Stimulated activated CD4-positive, alpha-beta T cell treated with anti-CD3 and anti-CD28 coated beads, Interleukin-15, amount 100 ng/mL, for 1 hour (primary cell): Measurements from ENCODE around the gene TRAF7.

ENCODE experiments used
- DNase-seq, 2 donors: peaks; one replicate each; pipeline ENCODE4 v3.0.0-alpha.2; 2020; ENCODE audit warnings: low read depth in 1 of 2, low spot score in 1 of 2

The TRAF7 gene

DNA sequence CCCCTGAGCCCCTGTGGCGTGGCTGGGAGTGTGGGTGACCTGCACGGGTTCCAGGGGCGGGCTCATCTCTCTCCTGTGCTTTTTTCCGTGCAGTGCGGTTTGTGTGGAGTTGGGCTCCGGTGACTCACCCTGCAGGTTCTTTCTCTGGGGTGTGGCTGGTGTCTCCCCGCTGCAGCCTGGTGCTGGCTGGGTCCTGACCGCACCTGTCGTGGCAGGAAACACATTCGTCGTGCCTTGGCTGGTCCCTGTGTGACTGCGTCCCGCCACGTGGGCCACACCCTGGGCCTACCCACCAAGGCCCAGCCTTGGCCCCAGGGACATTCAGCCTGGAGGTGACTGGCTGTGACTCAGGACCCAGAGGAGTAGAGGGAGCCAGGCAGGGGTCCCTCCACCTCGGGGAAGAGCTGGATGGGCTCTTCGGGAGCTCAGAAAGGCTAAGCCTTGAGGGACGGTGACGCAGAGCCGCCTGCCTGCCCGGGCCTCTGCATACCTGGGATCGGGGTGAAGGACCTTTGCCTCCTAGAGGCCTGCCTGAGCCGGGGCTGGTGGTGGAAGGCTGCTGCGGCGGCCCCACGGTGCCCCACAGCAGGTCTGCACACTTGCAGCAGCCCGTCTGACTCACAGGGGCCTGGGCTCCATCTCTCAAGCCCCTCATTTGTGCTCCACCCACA, 7.8 kb downstream of the TRAF7 start:
- no peak for DNase-seq

DNA sequence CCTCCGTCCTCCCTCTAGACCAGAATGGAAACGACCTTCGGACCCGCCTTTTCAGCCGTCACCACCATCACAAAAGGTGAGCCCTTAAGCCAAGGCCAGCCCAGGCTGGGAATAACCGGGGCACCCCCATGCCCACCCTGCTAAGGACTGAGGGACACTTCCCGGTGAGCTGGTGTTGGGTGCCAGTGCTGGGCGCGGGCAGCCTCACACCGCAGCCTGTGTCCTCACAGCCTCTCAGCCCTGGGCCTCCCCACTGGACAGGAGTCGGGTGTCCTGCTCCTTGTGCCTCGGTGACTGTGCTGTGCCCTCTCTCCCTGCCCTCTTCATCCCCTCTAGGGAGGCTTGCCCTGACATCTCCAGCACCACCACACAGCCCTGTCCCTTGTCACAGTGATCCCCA, 10.3 kb downstream of the TRAF7 start:
- DNase-seq, result no peak

GRCh38 chr16:2166263-2167067, 10.9 kb downstream of the TRAF7 start:
- DNase-seq, result no peak

GRCh38 chr16:2167068-2167638, 11.6 kb downstream of the TRAF7 start:
- DNase-seq, result no peak

GRCh38 chr16:2170080-2170479, 14.5 kb downstream of the TRAF7 start:
- no peak for DNase-seq

DNA sequence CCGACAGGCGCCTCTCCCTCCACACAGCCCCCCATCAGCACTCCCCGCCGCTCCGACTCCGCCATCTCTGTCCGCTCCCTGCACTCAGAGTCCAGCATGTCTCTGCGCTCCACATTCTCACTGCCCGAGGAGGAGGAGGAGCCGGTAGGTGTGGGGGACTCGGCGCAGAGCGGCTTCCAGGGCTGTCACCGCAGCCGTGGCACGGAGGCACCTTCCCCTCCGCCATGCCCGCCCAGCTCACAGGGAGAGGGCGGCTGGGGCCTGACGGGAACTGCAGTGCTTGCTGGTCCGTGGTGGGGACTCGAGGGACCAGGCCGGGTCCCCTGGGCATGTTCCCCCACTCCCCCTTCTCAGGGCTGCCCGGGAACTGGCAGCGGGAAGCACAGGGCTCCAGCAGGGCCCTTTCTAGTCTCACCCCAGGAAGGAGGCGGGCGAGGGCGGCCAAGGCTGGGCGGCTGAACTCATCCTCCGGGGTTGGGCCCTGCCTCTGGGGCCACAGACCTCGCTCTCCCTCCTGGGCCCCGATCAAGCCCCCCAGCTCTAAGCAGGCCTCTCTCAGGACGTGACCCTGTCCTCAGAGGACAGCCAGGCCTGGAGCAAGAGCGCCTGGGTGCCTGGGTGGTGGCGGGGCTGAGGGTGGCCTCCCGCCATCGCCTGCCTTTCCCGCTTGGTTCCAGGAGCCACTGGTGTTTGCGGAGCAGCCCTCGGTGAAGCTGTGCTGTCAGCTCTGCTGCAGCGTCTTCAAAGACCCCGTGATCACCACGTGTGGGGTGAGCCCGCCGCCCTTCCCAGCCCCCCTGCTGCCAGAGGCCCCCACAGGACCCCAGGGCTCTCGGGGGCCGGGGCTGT, 15.2 kb downstream of the TRAF7 start:
- no peak for DNase-seq

GRCh38 chr16:2171601-2172178, 16.1 kb downstream of the TRAF7 start:
- DNase-seq, result no peak

GRCh38 chr16:2172688-2173335, 17.2 kb downstream of the TRAF7 start:
- no peak for DNase-seq

DNA sequence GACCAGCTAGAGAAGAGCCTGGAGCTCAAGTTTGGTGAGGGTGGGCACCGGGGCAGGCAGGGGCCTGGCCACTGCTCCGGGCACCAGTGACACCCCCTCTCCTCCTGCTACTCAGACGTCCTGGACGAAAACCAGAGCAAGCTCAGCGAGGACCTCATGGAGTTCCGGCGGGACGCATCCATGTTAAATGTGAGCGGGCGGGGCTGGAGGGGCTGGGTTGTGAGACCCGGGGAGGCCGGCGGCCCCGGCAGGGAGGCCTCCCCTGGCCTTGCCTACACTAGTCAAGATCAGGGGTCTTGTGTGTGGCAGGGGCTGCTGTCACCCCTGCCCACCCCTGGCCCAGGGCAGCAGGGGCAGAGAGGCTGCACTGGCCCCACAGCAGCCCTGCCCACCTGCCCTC, 17.8 kb downstream of the TRAF7 start:
- DNase-seq, result no peak

- DNase-seq, result no peak
These were observed 18.3 kb downstream of the TRAF7 start for GRCh38 chr16:2173916-2174315.

DNA sequence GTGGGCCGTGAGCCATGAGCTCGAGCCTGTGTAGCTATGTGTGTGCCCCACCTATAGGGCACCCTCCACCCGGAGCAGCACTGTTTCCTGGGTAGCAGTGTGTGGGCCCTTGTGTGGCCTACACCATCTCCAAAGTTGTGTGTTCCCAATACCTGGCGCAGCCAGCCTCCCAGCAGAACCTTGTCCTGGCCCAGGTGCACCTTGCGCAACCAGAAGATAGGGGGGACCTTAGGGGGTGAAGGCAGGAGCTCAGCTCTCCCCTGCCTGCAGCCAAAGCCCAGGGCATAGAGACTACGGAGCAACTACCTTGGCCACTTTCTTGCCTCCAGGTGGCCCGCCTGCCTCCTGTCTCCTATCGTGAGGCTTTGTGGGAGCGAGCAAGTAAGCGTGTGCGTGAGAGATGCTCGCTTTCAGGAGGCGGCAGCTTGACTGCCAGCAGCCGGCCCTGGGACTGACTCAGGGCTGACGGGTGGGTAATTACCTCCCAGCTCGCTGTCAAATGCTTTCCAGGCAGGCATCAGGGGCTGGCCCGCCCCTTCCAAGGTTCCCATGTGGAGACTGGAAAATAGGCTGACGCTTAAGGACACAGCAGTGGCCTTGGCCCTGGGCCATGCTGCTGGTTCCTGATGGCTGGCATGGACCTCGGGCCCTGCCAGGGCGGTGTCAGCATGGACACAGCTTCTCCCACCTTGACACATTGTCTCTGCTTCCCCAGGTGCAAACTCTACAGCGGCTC, 19.0 kb downstream of the TRAF7 start:
- no peak for DNase-seq

DNA sequence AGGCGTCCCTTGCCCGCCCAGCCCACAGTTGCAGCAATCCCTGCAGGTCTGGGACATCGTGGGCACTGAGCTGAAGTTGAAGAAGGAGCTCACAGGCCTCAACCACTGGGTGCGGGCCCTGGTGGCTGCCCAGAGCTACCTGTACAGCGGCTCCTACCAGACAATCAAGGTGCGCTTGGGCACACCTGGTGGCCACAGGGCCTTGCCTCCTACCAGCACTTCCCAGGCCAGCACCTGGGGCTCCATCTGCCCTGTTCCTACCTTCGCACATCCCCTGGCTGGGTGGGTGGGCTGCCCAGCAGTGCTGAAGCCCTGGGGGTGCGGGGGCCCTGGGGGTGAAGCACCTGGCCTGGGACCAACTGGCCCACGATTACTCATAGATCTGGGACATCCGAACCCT, 19.9 kb downstream of the TRAF7 start:
- DNase-seq, result no peak

- DNase-seq, result no peak
These were observed 20.5 kb downstream of the TRAF7 start for GRCh38 chr16:2176047-2176446.

DNA sequence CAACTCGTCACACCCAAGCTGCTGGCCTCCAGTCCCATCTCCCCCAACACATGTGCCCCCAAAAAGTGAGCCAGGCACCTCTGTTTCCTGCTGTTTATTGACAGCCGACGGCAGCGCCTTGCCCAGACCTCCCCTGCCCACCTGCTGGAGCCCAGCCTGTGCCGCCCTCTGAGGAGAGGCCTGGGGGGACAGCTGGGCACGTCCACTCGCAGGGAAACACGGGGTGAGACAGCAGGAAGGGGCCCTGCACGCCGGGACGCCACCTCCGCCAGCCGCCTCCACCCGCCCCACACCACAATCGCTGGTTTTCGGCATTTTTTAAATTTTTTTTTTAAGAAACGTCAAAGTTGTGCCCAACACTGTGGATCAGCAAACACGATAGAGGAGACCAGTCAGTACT, 21.5 kb downstream of the TRAF7 start:
- no peak for DNase-seq

- no peak for DNase-seq
These were observed 22.0 kb downstream of the TRAF7 start for GRCh38 chr16:2177561-2177960.

DNA sequence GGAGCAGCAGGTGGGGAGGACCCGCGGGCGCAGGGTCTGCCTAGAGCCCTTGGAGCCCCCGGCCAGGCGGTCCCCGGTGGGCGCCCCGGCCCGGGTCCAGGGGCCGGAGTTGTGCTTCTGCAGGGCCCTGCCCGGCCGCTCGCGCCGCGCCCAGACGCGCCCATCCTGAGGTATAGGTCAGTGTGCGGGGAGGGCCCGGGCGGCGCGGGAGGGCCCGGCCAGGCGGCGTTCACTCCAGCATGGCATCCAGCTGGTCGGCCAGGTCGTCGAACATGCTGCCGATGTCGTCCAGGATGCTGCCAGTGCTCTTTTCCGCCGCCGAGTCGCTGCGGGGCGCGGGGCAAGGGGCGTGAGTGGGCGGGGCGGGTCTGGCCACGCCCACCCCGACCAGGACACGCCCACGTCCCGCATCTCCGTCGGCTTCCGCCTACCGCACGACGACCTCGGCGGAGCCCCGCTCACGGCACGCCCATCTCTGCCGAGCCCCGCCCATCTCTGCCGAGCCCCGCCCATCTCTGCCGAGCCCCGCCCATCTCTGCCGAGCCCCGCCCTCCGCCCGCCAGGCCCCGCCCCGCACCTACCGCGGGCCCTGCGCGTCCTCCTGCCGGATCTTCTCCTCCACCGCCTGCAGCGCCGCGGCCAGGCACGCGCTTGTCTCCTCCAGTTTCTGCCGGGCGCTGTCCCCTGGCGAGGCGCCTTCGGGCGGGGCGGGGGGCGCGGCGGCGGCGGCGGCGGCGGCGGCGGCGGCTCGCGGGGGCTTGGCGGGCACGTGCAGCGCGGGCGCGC, 22.9 kb downstream of the TRAF7 start:
- peak in 1 of 2 donors; percentile 26 for DNase-seq

GRCh38 chr16:2179107-2179501, 23.5 kb downstream of the TRAF7 start:
- DNase-seq, result no peak

GRCh38 chr16:2179576-2179975, 24.0 kb downstream of the TRAF7 start:
- no peak for DNase-seq

DNA sequence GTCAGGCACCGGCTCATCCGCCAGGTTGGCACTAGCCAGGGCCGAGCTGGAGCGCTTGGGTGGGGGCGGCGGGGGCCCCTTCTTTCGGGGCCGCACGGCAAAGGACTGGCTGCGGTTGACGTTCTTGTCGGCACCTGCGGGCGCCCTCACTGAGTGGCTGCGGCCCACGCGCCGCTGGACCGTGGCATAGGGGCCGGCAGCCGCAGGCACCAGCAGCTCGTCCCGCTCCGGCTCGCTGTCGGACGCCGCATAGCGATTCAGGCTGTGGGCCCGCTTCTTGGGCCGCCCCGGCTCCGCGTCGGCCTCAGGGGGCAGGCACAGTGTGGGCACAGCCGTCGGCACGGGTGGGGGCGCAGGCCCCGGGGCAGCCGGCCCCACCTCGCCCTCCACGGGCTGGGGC, 24.9 kb downstream of the TRAF7 start:
- DNase-seq, result no peak
